SU-DHL-6 (cell line): ENCODE measurements around the gene KMT2E.

Experiments
- H2AFZ ChIP-seq: fragments of 200-600 bp; sonication (generic); 2 replicates; pipeline ENCODE4 v1.6.1; 2014; ENCODE audit warnings: low read depth, mild to moderate bottlenecking, moderate library complexity, mixed read lengths, antibody characterized with exemption, low read length; ENCODE audit not compliant: severe bottlenecking
- H3F3A ChIP-seq: fragments of 200-600 bp; shearing (Covaris generic); 2 replicates; pipeline ENCODE4 v1.6.0; 2016; ENCODE audit warnings: antibody characterized with exemption, mild to moderate bottlenecking; ENCODE audit not compliant: insufficient read depth
- H3K27ac ChIP-seq: fragments of 200-600 bp; sonication (generic); 2 replicates; pipeline ENCODE4 v1.5.1; 2016; ENCODE audit warnings: low read depth, mild to moderate bottlenecking, low read length, moderate library complexity, mixed read lengths
- H3K27me3 ChIP-seq: fragments of 200-600 bp; sonication (generic), shearing (Covaris generic); 2 replicates; pipeline ENCODE4 v1.6.0; 2014; ENCODE audit warnings: mild to moderate bottlenecking, low read length
- H3K36me3 ChIP-seq: fragments of 200-600 bp; sonication (generic); 2 replicates; pipeline ENCODE4 v1.6.1; 2014; ENCODE audit warnings: mild to moderate bottlenecking, low read length, mixed read lengths
- H3K4me2 ChIP-seq: fragments of 300-600, 200-600 bp; shearing (Covaris generic), sonication (generic); 2 replicates; pipeline ENCODE4 v1.6.0; 2014; ENCODE audit warnings: low read length, low read depth, mild to moderate bottlenecking; ENCODE audit not compliant: poor library complexity, severe bottlenecking
- H3K4me3 ChIP-seq: fragments of 200-600 bp; sonication (generic); 2 replicates; pipeline ENCODE4 v1.5.1; 2014; ENCODE audit warnings: antibody characterized with exemption, low read length, mild to moderate bottlenecking, mixed read lengths; ENCODE audit not compliant: insufficient read depth, poor library complexity, severe bottlenecking
- H3K79me2 ChIP-seq: fragments of 200-600 bp; sonication (generic); 2 replicates; pipeline ENCODE4 v1.6.1; 2014; ENCODE audit warnings: mild to moderate bottlenecking, low read length, moderate library complexity; ENCODE audit not compliant: insufficient read depth
- H3K9ac ChIP-seq: fragments of 200-600 bp; sonication (generic); 2 replicates; pipeline ENCODE4 v1.7.0; 2014; ENCODE audit warnings: mild to moderate bottlenecking, low read length
- H3K9me2 ChIP-seq: fragments of 200-600 bp; sonication (generic); replicated peaks from 2 replicates; pipeline ENCODE4 v1.6.1; 2014; ENCODE audit warnings: low read length; ENCODE audit not compliant: insufficient read depth
- H3K9me3 ChIP-seq: fragments of 200-600 bp; sonication (generic); 2 replicates; pipeline ENCODE4 v1.6.1; 2014; ENCODE audit warnings: low read length, mixed read lengths; ENCODE audit not compliant: insufficient read depth
- H4K20me1 ChIP-seq: fragments of 200-600 bp; sonication (generic); 2 replicates; pipeline ENCODE4 v1.6.1; 2014; ENCODE audit warnings: low read depth, mild to moderate bottlenecking, antibody characterized with exemption, low read length, moderate library complexity, mixed read lengths
- EZH2phosphoT487 ChIP-seq: fragments of 200-600 bp; sonication (generic), shearing (Covaris generic); conservative IDR thresholded peaks from 2 replicates; pipeline ENCODE4 v1.6.1; 2018; ENCODE audit warnings: mild to moderate bottlenecking, antibody characterized with exemption, low read length, moderate library complexity, mixed read lengths
- TF ChIP-seq, protein P1 (sequence below): fragments of 200-600 bp; sonication (generic); IDR thresholded peaks from one replicate; pipeline ENCODE4 v1.5.1; 2017; ENCODE audit warnings: antibody characterized with exemption, mild to moderate bottlenecking, low read length, moderate library complexity; ENCODE audit not compliant: insufficient read depth, poor library complexity, severe bottlenecking

Gene KMT2E

GRCh38 chr7:105017657-105018365, 3.8 kb downstream of the KMT2E start:
- Histone ChIP-seq H3K4me3 (peak overlapping the region; percentile 91), H4K20me1 (peaks cover 54% of the 10 kb centered on the region), H3K27me3 (no peaks in the 10 kb centered on the region), H2AFZ (no peak overlapping the region), H3K27ac (peak overlapping the region; percentile 96; the same call in 1 of the 2 replicates), H3K4me2 (peak overlapping the region; percentile 71), H3K9me2 (no peaks in the 10 kb centered on the region), H3K36me3 (0 out of 2 replicates have a peak, but pooled peaks cover 5% of the 10 kb centered on the region), H3K79me2 (peaks cover 88% of the 10 kb centered on the region), H3K9ac (peak overlapping the region; percentile 97), H3K9me3 (no peaks in the 10 kb centered on the region), H3F3A (peaks cover 41% of the 10 kb centered on the region)
- TF ChIP-seq EZH2phosphoT487 = no peak
- TF ChIP-seq, protein P1, sequence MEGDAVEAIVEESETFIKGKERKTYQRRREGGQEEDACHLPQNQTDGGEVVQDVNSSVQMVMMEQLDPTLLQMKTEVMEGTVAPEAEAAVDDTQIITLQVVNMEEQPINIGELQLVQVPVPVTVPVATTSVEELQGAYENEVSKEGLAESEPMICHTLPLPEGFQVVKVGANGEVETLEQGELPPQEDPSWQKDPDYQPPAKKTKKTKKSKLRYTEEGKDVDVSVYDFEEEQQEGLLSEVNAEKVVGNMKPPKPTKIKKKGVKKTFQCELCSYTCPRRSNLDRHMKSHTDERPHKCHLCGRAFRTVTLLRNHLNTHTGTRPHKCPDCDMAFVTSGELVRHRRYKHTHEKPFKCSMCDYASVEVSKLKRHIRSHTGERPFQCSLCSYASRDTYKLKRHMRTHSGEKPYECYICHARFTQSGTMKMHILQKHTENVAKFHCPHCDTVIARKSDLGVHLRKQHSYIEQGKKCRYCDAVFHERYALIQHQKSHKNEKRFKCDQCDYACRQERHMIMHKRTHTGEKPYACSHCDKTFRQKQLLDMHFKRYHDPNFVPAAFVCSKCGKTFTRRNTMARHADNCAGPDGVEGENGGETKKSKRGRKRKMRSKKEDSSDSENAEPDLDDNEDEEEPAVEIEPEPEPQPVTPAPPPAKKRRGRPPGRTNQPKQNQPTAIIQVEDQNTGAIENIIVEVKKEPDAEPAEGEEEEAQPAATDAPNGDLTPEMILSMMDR = no peak

DNA sequence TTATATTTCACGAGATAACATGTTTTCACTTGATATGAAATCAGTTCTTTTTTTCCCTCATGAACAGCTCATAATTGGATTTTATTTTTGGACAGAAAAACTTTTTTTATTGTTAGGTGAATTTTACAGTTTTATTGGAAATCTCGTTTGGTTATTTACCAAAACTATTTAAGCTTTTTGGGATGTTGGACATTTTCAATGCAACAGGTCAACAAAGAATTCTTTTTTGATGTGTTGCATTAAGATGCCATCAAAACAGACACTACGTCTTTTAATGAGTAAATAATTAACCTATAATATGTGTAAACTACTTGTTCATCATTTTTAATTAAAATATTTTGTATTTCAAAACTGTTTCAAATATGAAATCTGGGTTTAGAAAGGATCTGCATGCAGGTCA, 5.3 kb downstream of the KMT2E start:
- H3K9me2 ChIP-seq = no peaks in the 10 kb centered on the region
- H3F3A ChIP-seq = peaks cover 43% of the 10 kb centered on the region
- H3K9me3 ChIP-seq = no peaks in the 10 kb centered on the region
- H3K27me3 ChIP-seq = no peaks in the 10 kb centered on the region
- peak overlapping the region; percentile 71 for H3K4me2 ChIP-seq
- H2AFZ ChIP-seq = no peak overlapping the region
- no peak overlapping the region for H3K4me3 ChIP-seq
- no peak overlapping the region for H3K9ac ChIP-seq
- H3K79me2 ChIP-seq = peaks cover 100% of the 10 kb centered on the region
- H4K20me1 ChIP-seq = peaks cover 65% of the 10 kb centered on the region
- no peak overlapping the region for H3K27ac ChIP-seq
- H3K36me3 ChIP-seq = 0 out of 2 replicates have a peak, but pooled peaks cover 5% of the 10 kb centered on the region
- TF ChIP-seq EZH2phosphoT487 = no peak
- TF ChIP-seq, protein P1 = no peak

- Histone ChIP-seq H4K20me1 (peaks cover 79% of the 10 kb centered on the region), H3F3A (peaks cover 49% of the 10 kb centered on the region), H3K36me3 (0 out of 2 replicates have a peak, but pooled peaks cover 2% of the 10 kb centered on the region), H3K9me2 (no peaks in the 10 kb centered on the region), H3K27ac (peak overlapping the region; percentile 56), H3K79me2 (peaks cover 100% of the 10 kb centered on the region), H3K4me3 (peak overlapping the region; percentile 37), H3K4me2 (peak overlapping the region; percentile 71), H3K9me3 (no peaks in the 10 kb centered on the region), H3K27me3 (no peaks in the 10 kb centered on the region), H2AFZ (no peak overlapping the region), H3K9ac (peak overlapping the region; percentile 35; the same call in 1 of the 2 replicates)
- TF ChIP-seq, protein P1 = no peak
- TF ChIP-seq EZH2phosphoT487 = no peak
Measured at GRCh38 chr7:105020926-105021325, 6.9 kb downstream of the KMT2E start.
